ENCODE measurements around the gene AUTS2.

Gene AUTS2

DNA sequence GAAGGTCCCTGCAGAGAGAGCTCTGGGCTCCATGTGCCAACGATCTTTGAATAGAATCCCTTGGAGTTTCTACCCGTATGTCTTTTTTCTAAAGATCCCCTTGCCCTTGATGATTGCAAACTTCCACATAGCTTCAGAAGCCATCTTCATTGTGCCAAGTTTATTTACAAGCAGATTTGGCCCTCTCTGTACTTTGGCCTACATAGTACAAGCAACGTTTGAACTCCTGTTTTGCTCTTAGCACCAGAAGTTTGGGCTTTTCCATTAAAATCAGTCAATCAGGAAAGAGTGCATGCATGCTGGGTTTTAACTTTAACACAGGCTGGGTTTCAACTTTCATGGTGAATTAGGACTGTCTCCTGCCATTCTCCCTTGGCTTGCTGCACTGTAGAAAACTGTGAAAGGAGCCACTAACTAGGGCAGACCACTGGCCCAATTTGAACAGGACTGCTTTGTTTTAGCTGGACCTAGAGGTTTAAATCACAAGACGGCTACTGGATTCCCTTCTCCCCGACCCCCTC is 976.1 kb downstream of the AUTS2 start:
- no peak overlapping the region for H3K4me3 ChIP-seq (ENCODE audit: low read depth, low read length)
- no peak for DNase-seq (ENCODE audit: low read depth)
- TF ChIP-seq, protein P1, sequence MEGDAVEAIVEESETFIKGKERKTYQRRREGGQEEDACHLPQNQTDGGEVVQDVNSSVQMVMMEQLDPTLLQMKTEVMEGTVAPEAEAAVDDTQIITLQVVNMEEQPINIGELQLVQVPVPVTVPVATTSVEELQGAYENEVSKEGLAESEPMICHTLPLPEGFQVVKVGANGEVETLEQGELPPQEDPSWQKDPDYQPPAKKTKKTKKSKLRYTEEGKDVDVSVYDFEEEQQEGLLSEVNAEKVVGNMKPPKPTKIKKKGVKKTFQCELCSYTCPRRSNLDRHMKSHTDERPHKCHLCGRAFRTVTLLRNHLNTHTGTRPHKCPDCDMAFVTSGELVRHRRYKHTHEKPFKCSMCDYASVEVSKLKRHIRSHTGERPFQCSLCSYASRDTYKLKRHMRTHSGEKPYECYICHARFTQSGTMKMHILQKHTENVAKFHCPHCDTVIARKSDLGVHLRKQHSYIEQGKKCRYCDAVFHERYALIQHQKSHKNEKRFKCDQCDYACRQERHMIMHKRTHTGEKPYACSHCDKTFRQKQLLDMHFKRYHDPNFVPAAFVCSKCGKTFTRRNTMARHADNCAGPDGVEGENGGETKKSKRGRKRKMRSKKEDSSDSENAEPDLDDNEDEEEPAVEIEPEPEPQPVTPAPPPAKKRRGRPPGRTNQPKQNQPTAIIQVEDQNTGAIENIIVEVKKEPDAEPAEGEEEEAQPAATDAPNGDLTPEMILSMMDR (IDR thresholded peaks at IDR 0.05; ENCODE audit: low read depth, low read length, missing control alignments): no peak

DNA sequence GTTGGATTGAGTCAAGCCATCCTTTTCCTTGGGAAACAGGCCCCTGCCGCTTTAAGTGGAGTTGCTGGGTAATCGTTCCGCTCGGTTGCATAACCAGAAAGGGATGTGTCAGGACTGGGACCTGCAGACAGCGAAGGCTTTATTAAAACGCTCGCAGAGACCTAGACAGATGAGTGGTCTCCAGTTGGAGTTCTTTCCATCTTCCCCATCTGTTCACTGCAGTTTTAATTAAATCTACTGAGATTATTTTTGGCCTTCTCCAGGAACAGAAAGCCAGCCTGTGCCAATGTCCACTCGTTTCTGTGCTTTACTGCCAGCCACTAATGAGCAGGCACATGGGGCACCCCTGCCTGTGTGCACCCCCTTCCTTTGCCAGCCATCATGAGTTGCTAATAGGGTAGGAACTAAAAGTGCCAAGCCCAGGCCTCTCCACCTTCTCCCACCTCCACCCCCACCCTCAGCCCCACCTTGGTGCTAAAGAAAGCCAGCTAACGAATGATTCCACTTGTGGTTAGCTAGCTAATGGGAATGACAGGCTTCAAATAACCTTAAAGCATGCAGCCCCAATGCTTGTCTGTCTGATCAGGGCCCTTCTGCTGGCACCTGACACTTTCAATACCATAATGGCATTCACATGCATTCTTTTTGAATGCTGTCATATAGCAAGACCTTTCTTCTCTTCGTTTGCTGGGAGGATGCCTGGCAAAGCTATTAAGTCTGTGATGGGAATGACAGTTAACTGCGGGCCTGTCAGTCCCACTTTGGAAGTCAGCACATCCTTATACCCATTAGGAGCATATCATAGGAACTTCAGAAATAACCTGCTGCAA is 976.9 kb downstream of the AUTS2 start:
- DNase-seq (ENCODE audit: low read depth): no peak
- TF ChIP-seq, protein P1 (IDR thresholded peaks at IDR 0.05; ENCODE audit: low read depth, low read length, missing control alignments): no peak
- no peak overlapping the region for H3K4me3 ChIP-seq (ENCODE audit: low read depth, low read length)

DNA sequence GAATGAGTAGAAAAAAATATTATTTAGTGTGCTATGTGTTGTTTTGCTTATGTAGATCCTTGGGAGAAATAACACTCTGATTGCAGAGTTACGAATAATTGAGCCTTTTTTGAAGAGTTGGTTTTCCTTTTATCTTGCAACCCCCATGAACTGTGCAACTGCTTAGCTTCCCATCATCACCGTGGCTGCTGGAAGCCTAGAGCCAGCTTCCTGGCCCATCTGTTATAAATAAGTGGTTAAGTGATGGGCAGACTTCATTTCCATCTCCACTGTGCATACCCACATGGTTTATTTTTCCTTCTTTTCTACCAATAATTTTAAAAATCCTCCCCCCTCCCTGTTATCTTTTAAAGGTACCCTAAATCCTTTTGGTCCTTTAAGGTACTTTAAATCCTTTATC is 978.8 kb downstream of the AUTS2 start:
- no peak for DNase-seq (ENCODE audit: low read depth)
- TF ChIP-seq, protein P1 (IDR thresholded peaks at IDR 0.05; ENCODE audit: low read depth, low read length, missing control alignments): no peak
- no peak overlapping the region for H3K4me3 ChIP-seq (ENCODE audit: low read depth, low read length)

DNA sequence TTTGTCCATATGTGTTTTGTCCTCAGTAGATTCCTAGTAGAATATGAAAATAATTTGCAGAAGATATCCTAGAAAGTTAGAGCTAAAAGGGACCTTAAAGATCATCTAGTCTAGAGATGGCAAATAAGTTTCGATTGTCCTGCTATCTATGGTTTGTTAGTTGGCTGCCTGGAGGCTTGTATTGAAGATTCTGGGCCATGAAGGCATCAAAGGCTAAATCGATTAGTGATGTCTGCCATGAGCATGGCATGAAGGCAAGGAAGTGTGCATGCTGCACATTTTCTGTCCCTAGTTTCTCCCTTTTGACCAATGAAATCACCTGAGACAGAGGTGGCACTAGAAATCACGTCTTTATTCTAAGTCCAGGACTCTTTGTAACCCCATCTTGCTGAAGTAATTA is 979.9 kb downstream of the AUTS2 start:
- H3K4me3 ChIP-seq (ENCODE audit: low read depth, low read length): no peak overlapping the region
- TF ChIP-seq, protein P1 (IDR thresholded peaks at IDR 0.05; ENCODE audit: low read depth, low read length, missing control alignments): no peak
- DNase-seq (ENCODE audit: low read depth): no peak

DNA sequence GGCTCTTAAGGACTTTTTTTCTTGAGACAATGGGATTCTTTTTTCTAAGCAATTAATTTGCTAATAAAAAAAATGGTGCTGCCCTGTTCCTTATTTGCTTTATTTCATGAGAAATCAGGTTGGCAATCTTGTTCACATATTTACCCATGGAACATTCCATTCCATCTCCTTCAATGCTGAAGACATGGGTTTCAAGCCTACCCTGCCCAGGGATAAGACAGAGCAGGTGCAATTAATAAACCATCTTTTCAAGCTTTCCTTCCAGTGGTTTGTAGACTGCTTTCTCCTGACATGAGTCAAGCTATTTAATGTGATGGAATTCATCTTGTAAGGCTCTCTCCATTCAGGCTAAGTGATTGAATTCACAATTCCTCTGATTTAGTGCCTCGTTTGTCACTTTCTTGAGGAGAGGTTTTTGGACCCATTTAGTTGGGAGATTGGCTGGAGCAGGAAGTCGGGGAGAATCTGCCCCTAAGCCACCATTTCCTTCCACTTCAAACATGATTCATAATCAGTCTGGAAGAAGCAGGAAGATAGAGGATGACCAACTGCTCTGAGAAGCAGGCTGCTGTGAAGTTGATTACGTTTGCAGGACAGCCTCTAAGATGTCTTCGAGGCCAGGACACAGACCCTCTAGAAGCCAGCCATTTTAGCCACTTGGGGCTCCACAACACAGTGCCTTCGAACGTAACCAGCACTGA is 981.3 kb downstream of the AUTS2 start:
- DNase-seq (ENCODE audit: low read depth): no peak
- TF ChIP-seq, protein P1 (IDR thresholded peaks at IDR 0.05; ENCODE audit: low read depth, low read length, missing control alignments): no peak
- no peak overlapping the region for H3K4me3 ChIP-seq (ENCODE audit: low read depth, low read length)

DNA sequence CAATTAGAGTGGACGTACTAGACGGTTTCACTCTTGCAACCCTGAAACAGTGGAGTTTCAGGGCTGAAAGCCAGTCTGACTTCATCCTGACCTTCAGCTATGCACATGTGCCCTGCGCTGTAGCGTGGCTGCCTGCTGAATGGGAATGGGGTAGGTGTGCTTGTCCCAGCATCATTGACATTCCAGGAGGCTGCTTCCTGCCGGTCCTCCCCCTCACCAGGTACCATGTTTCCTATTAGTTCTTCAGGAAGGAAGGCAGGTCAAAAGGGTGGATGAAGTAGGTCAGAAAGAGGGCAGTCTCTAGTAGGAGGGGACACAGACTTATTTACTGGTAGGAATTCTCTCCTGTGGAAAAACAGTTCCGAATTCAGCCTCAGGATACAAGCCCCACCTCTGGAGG is 981.9 kb downstream of the AUTS2 start:
- DNase-seq (ENCODE audit: low read depth): no peak
- TF ChIP-seq, protein P1 (IDR thresholded peaks at IDR 0.05; ENCODE audit: low read depth, low read length, missing control alignments): no peak
- no peak overlapping the region for H3K4me3 ChIP-seq (ENCODE audit: low read depth, low read length)

Measured in GM12864 (cell line).